HG03439 (cell line): ENCODE data around the gene TXNRD1.
"Not testable (repeated sequence)": the region's sequence is repeated elsewhere in the genome, so short reads cannot be mapped to it uniquely, and the experiment has no call there.

Source experiments
- ATAC-seq: cut with Tn5 transposase; IDR thresholded peaks from one replicate; pipeline ENCODE4 v1.9.1; 2021; ENCODE audit warnings: mild to moderate bottlenecking, moderate library complexity; ENCODE audit not compliant: unreplicated experiment

TXNRD1 gene

DNA sequence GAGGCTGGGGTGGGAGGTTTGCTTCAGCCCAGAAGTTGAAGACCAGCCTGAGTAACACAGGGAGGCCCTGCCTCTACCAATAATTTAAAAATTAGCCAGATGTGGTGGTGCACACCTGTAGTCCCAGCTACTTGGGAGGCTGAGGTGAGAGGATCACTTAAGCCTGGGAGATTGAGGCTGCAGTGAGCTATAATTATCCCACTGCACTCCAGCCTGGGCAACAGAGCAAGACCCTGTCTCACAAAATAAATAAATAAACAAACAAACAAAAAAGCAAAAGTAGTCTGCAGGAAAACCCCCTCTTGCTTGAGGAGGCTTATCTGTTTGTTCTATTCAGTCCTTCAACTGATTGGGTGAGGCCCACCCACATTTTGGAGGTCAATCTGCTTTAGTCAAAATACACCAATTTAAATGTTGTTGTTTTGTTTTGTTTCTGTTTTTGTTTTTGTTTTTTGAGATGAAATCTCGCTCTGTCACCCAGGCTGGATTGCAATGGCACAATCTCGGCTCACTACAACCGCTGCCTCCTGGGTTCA lies 24.9 kb upstream of the TXNRD1 start:
- ATAC-seq: no peak

DNA sequence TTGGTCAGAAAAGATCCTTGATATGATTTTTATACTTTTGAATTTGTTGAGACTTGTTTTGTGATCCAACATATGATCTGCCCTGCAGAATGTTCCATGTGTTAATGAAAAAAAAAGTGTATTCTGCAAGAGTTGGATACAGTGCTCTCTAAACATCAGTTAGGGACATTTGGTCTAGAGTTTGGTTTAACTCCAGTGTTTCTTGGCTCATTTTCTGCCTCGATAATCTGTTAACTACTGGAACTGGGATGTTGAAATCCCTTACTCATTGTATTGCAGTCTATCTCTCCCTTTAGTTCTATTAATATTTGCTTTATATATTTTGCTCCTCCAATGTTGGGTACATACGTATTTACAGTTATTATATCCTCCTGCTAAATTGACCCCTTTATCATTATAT lies 18.3 kb upstream of the TXNRD1 start:
- no peak for ATAC-seq

DNA sequence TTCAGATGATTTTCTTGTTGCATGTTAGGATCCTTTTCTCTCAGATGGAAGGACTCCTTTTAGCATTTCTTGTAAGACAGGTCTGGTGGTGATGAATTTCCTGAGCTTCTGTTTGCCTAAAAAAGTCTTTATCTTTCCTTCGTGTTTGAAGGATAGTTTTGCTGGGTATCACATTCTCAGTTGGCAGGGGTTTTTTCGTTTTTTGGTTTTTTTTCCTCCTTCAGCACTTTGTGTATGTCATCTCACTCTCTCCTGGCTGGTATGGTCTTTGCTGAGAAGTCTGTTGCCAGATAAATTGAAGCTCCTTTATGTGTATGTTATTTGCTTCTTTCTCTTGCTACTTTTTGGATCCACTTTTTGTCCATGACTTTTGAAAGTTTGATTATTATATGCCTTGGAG lies 15.6 kb upstream of the TXNRD1 start:
- ATAC-seq: no peak

DNA sequence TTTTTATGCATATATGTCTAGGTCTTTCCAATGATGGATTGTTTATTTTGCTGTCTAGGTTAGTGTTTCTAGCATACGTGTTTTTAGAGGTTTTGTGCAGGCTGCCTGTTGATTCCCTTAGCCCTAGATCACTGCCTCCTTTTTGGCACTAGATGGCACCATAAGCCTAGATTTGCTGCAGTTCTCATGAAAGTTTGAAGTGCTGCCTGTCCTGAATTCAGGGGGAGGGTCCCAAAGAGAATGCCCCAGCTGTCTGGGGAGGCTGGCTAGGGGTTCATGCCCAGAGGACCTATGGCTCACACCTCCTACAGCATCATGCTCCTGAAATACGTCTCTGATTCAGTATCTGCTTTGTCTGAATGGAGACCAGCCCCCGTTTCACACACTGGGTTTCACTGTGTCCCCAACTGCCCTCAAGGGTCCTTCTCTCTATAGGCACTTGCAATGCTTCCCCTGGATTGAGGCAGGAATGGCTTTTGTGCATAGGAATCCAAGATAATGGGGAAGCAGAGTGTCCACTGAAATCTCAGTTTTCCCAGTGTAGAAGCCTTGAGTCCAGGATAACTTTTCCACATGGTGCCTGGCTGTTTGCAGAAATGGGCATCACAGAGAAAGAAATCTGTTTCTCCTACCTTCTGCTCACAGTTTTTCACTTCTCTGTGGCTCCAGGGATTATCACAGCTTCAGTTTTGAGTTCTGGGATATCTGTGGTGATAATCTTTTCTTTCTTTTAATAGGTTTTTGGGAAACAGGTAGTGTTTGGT lies 14.2 kb upstream of the TXNRD1 start:
- ATAC-seq: no peak

DNA sequence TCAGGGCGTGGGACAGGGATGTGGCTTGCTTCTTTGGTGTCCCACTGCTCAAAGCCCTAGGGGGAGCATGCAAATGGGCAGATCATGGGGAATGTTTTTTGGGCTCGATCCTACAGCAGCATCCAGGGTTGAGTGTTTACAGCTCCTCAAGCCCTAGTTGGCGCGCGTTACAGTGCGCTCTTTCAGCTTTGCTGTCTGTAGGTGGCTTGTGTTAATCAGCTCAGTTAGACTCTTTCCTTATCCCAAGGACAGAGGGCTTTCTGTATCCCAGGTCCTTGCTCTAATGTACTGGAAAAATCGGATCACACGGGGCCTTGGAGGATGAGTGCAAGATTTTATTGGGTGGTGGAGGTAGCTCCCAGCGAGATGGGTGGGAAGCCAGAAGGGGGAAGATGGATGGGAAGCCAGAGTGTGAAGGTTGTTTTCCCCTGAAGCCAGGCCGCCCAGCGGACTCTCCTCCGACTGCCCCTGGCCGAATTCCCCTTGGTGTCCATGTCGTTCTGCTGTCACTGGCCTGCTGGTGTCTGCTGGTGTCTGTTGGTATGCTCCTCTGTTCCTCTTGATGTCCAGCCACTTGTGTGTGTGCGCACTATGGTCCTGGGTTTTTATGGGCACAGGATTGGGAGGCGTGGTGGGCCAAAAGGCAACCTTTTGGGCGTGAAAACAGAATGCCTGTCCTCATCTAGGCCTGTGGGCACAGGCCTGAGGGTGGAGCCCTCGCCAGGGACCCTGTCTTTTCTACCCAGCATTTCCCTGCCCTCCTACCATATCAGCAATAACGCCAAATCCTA lies 10.7 kb upstream of the TXNRD1 start:
- ATAC-seq: no peak

DNA sequence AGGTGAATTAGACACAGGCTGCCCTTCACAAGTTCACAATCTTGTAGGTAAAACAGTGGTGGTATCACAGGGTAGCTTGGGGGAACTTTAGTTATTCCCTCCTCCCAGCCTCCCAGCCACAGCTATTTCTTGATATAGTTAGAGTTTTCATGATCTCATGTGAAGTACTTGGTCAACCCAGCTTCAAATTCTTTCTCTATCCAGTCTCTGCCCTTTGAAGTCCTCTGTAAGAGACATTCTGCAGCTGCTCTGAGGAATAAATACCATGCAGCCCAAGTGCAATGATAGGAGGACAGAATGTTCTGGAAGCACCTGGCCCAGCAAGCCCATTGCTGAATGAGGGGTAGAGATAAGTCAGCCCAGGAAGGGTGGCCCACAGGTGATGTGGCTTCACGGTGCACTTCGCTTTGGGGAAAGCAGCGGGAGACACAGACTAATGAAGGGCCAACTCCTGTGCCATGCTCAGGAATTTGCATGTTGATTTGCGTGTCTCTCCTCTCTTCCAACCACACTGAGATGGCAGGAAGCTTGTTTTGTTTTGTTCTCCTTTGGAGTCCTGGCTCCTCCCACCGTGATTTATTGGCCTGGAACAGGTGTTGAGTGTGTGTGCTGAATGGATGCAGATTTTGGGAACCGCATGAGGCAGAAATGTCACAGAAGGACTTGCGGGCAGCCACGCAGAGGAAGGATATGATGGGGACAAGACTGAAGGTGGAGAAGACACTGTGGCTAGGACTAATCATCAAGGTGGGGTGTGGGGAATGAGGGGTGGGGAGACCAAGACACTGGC lies 8.0 kb upstream of the TXNRD1 start:
- ATAC-seq: no peak

DNA sequence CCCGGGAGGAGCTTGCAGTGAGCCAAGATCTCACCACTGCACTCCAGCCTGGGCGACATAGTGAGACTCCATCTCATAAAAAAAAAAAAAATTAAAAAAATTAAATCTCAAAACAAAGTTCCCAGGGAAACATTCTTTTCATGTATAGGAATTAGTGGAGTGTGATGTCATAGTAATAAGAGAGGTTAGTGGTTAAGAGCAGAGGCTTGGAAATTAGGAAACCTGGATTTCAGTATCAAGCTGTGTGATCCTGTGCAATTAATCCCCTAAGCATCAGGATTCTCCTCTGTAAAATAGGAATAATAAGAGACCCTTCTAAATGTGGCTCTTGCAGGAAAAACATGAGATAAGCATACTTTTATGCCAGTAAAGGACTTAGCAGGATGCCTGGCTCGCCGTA lies 3.1 kb upstream of the TXNRD1 start:
- ATAC-seq: no peak

DNA sequence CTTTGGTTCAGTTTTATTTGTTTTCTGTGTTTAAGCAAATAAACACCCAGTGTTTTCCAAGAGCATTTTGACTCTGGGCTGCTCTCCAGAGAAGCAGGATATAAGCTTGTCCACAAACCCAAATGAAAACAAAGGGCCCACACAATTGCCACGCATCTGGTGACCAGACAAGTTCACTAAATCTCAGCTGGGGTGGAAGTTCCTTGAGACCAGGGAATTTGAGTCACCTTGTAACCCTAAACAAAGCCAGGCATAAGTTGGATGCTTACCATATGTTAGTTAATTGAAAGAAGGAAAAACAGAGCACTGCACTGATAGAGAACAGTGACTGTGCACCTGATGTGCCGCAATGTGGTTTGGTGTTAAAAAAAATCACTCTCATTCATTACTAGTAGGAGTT lies 1.6 kb upstream of the TXNRD1 start:
- ATAC-seq: no peak

DNA sequence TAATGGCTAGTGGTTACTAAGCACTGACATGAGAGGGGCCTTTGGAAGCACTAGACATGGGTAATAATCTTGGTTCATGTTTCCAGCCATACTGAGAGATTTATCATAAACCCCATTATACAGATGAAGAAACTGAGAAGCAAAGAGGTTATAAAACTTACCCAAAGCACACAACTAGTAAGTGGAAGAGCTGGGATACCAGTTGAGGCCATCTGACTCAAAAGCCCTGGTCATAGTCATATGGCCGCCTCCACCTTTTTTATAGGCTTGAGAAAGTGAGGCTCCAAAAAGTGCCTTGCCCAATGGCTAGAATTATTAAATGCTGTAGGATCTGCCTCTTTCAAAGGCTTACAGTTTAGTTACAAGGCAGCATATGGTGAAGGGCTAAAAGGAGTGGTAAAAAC lies 944 bp downstream of the TXNRD1 start:
- no peak for ATAC-seq

DNA sequence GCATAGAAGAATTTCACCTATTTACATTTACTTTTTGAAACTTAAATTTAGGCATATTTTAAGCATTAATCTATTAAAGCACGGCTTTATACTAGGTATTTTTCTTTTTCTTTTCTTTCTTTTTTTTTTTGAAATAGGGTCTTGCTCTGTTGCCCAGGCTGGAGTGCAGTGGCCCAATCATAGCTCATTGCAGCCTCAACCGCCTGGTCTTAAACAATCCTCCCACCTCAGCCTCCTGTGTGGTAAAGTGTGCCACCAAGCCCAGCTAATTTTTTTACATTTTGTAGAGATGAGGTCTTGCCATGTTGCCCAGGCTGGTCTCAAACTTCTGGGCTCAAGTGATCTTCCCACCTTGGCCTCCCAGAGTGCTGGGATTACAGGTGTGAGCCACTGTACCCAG lies 2.9 kb downstream of the TXNRD1 start:
- not testable (repeated sequence) for ATAC-seq

DNA sequence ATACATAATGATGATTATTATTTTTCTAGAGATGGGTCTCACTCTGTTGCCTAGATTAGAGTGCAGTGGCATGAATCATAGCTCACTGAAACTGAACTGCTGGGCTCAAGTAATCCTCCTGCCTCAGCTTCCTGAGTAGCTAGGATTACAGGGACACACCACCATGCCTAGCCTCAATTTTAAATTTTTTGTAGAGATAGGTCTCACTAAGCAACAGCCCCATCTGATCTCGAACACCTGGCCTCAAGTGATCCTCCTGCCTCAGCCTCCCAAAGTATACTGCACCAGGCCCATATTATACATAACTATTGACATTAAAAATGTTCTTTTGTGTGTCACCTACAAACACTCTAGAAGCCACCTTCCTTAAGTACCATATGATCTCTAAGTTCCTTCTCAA lies 3.4 kb downstream of the TXNRD1 start:
- ATAC-seq: no peak

DNA sequence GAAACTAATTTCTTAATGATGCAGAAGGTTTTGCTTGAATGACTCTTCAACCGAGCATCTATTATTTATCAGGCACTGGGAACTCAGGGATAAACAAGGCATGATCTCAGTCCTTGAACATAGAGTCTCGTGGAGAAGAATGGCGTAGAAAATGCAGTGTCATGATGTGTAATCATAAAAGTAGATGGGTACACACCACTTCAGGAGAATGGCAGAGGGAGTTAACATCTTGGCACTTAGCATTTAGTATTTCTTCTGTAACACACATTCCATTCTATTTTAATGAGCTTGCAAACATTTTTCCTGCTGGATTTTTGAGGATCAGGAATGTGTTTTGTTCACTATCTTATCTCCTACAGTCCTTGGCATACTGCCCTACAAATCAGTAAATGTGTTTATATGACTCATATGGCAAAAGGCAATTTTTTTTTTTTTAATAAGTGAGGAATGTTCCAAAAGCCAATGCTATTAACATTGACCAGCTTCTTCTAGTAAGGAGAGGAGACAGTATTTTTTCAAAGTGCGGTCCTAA lies 3.8 kb downstream of the TXNRD1 start:
- no peak for ATAC-seq

DNA sequence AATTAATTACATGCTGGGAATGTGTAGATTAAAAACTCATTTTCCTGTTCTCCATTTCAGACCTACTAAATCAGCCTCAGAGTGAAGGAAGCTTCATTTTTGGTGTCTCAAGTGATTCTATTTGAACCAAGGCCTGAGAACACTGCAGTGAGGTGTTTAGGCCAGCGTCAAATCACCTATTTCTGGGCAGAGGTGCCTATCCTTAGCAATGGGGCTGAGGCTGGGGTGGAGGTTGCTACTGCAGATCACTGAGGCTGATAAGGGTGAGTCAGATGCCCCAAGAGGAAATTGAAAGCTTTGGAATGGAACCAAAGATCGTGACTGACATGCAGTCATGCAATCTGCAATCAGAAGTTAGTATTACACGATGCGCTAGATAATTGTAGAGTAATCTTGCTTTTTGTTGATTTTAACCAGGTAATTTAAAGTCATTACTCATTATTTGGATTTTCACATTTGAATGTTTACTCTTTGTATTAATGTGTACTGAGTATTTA lies 4.4 kb downstream of the TXNRD1 start:
- no peak for ATAC-seq

DNA sequence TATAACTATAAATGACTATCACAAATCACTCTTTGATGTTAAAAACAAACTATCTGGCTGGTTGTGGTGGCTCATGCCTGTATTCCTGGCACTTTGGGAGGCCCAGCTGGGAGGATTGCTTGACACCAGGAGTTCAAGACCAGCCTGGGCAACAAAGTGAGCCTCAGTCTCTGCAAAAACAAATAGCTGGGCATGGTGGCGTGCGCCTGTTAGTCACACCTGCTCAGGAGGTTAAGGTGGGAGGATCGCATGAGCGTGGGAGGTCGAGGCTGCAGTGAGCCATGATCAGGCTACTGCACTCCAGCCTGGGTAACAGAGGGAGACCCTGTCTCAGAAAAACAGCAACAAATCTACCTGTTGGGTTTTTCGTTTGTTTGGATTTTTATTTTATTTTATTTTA lies 5.4 kb downstream of the TXNRD1 start:
- no peak for ATAC-seq

DNA sequence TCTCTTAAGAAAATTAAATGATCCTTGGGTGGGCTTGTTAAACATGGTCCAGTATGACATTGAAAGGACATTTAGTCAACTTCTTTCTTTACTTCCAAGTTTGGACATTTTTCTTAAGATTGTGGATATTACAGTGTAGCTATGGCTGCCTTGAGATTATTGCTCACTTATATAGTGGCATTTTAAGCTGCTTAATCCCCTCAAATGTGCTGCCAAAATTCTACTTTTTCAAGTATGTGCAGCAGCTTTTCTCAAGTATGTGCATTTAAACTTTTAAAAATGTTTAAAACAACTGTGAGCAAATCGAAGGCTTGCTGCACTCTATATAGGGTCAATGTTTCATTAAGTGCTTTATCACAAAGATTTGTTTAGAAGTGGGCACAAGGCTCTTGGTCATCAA lies 7.4 kb downstream of the TXNRD1 start:
- ATAC-seq: no peak

DNA sequence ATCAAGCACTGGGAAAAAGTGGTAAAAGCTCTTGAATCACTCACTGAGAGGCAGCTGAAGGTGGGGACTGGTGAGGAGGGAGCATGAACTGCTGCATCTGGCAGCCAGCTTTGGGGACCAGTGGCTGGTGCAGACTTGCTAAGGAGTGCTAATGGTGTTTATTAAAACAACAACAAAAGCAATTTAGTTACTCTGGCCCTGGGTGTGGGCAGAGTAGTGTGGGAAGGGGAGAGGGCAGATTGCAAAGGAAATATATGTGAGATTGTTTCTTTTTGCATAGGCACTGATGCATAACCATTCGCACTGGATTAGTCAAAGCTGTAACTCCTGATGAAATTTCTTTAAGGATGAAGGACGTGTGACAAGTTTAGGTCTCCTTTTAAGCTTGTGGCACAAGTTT lies 8.1 kb downstream of the TXNRD1 start:
- ATAC-seq: no peak

DNA sequence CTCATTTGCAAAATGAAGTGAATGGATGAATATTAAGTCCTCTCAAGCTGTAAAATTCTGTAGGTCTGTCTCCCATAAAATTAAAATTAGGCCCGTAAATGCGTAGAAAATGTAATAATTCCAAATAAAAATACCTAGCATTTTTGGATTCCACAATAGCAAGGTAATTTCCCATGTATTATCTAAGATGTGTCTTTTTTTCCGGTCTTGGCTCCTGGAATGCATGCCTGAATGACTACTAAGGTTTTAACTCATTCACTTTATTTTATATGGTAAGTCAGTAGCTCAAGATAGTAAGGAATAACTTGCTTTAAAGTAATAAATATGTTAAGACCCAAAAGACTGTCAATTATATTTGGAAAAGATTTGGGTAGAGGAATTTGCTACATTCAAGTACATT lies 11.1 kb downstream of the TXNRD1 start:
- ATAC-seq: no peak

DNA sequence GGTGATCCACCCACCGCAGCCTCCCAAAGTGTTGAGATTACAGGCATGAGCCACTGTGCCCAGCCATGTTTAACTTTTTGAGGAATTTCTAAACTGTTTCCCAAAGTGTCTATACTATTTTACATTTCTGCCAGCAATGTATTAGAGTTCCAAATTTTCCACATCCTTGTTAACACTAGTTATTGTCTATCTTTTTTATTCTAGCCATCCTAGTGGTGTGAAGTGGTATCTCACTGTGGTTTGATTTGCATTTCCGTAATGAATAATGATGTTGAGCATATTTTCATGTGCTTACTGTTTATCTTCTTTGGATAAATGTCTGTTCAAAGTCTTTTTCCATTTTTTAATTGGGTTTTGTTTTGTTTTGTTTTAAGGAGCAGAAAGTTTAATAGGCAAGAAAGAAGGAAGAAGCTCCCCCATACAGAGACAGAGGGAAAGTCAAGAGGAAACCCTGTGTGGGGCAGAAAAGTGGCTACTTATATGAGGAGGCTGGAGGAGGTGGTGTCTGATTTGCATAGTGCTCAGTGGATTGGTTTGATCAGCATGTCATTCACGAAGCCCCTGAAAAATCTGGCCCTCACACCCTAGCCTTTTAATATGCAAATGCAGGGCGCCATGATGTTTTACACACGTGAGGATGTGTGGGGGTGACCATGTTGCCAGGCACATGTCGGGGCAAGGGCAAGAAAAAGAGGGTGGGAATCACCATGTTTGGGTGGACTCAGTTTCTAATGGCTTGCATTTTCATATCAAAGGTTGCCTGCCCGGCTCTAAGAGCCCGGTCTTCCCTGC lies 14.9 kb downstream of the TXNRD1 start:
- ATAC-seq: no peak

DNA sequence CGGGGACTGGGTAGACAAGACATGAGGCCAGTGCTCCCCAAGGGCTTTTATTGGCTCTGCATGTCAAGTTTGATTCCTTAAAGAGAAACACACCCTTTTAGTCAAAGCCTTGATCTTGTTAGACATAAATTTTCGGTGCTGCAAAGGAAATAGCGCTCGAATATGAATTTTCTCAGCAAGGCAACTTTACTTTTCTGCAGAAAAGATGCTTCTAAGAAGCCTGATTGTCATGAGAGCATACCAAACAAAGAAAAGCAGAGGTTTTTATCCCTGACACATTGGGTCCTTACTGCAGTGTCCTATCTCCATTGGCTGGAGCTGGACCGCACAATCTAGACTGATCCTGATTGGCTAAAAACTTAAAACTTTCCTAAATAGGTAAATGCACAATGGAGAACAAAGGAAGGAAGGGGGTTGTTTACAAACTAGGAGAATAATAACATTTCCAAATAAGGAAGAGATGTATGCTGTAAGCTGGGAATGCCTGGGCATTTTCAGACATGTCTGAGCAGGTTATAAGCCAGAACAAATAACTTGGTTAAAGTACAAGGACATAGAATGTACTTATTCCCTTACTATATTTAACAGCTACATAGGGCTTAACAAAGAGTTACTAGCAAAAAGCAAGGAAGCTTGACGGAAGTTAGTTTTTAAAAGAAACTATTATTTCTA lies 17.2 kb downstream of the TXNRD1 start:
- no peak for ATAC-seq
